HepG2 (cell line): ENCODE data around the gene NCBP3. TPM values are rescaled to one million over a fixed set of nuclear protein-coding genes. Genes with fewer than 3 reads are reported as not detected.

Experiments
- BRD4 ChIP-seq: sonication (generic); formaldehyde crosslinking; IDR thresholded peaks from 2 replicates; pipeline ENCODE4 v1.4.0; 2020; ENCODE audit warnings: missing genetic modification reagents
- CREB1 ChIP-seq, 2 experiments: fragments of 450-650 bp in 1 of 2; IDR thresholded peaks; 2 replicates each; pipeline ENCODE4 v1.6.1; 2016 to 2017; ENCODE audit warnings: control low read depth in 1 of 2, mild to moderate bottlenecking in 1 of 2, missing compliant biosample characterization in 1 of 2, missing genetic modification characterization in 1 of 2
- FOSL1 ChIP-seq: sonication (generic); formaldehyde crosslinking; IDR thresholded peaks from 2 replicates; pipeline ENCODE4 v1.9.0; 2021; ENCODE audit warnings: missing genetic modification reagents, borderline replicate concordance
- HBP1 ChIP-seq: IDR thresholded peaks from 2 replicates; pipeline ENCODE4 v1.6.1; 2016; ENCODE audit warnings: low read depth, control low read depth
- HOXA3 ChIP-seq: sonication (generic); formaldehyde crosslinking; IDR thresholded peaks from 2 replicates; pipeline ENCODE4 v1.5.0; 2020; ENCODE audit warnings: missing genetic modification reagents
- KDM2A ChIP-seq: sonication (generic); formaldehyde crosslinking; IDR thresholded peaks from 2 replicates; pipeline ENCODE4 v1.4.0; 2020; ENCODE audit warnings: low read depth, missing genetic modification reagents, borderline replicate concordance
- KDM5A ChIP-seq: fragments of 200-600 bp; sonication (generic); IDR thresholded peaks from 2 replicates; pipeline ENCODE4 v1.7.0; 2018; ENCODE audit warnings: antibody characterized with exemption, mild to moderate bottlenecking, low read length, borderline replicate concordance
- KLF16 ChIP-seq, 2 experiments: sonication (generic) in 1 of 2; formaldehyde crosslinking in 1 of 2; IDR thresholded peaks; 2 replicates each; pipeline versions ENCODE4 v1.6.1 to v1.8.0; 2016 to 2023; ENCODE audit warnings: missing genetic modification reagents in 2 of 2, missing compliant biosample characterization in 1 of 2
- NFYC ChIP-seq: IDR thresholded peaks from 2 replicates; pipeline ENCODE4 v1.6.1; 2016; ENCODE audit warnings: missing genetic modification reagents, missing compliant biosample characterization
- NONO ChIP-seq, 2 experiments: fragments of 450-650 bp in 1 of 2; sonication (generic) in 1 of 2; formaldehyde crosslinking in 1 of 2; IDR thresholded peaks in 1 of 2; conservative IDR thresholded peaks in 1 of 2; 2 replicates each; pipeline versions ENCODE4 v1.6.1 to v1.8.0; 2017 to 2022; ENCODE audit warnings: mild to moderate bottlenecking in 1 of 2, missing genetic modification reagents in 1 of 2, moderate library complexity in 1 of 2
- PITX1 ChIP-seq: sonication (generic); formaldehyde crosslinking; IDR thresholded peaks from 2 replicates; pipeline ENCODE4 v1.5.1; 2020; ENCODE audit warnings: mild to moderate bottlenecking, missing genetic modification reagents
- POLR2AphosphoS5 ChIP-seq: IDR thresholded peaks from 2 replicates; pipeline ENCODE4 v1.6.1; 2012; ENCODE audit warnings: low read depth, low read length
- RARA ChIP-seq: IDR thresholded peaks from 2 replicates; pipeline ENCODE4 v1.6.1; 2016; ENCODE audit warnings: missing genetic modification reagents, missing compliant biosample characterization
- SALL1 ChIP-seq: sonication (generic); formaldehyde crosslinking; IDR thresholded peaks from 2 replicates; pipeline ENCODE4 v1.8.0; 2022; ENCODE audit warnings: mild to moderate bottlenecking, missing genetic modification reagents
- TARDBP ChIP-seq: sonication (generic); formaldehyde crosslinking; IDR thresholded peaks from 2 replicates; pipeline ENCODE4 v1.8.0; 2022; ENCODE audit warnings: mild to moderate bottlenecking, missing genetic modification reagents
- ZBTB34 ChIP-seq: sonication (generic); formaldehyde crosslinking; IDR thresholded peaks from 2 replicates; pipeline ENCODE4 v1.8.0; 2022; ENCODE audit warnings: mild to moderate bottlenecking, missing genetic modification reagents
- ZBTB38 ChIP-seq: sonication (generic); formaldehyde crosslinking; IDR thresholded peaks from 2 replicates; pipeline ENCODE4 v1.5.1; 2020; ENCODE audit warnings: mild to moderate bottlenecking, missing genetic modification reagents
- ZFP41 ChIP-seq: sonication (generic); formaldehyde crosslinking; IDR thresholded peaks from 2 replicates; pipeline ENCODE4 v1.4.0; 2020; ENCODE audit warnings: mild to moderate bottlenecking, missing genetic modification reagents, borderline replicate concordance
- ZFX ChIP-seq: sonication (generic); formaldehyde crosslinking; IDR thresholded peaks from 2 replicates; pipeline ENCODE4 v1.4.0; 2020; ENCODE audit warnings: mild to moderate bottlenecking, low read depth, missing genetic modification reagents, moderate library complexity
- ZFY ChIP-seq: sonication (generic); formaldehyde crosslinking; IDR thresholded peaks from 2 replicates; pipeline ENCODE4 v1.4.0; 2020; ENCODE audit warnings: missing genetic modification reagents
- ZNF556 ChIP-seq: sonication (generic); formaldehyde crosslinking; IDR thresholded peaks from 2 replicates; pipeline ENCODE4 v1.4.0; 2020; ENCODE audit warnings: mild to moderate bottlenecking, missing genetic modification reagents, borderline replicate concordance
- ZNF574 ChIP-seq: sonication (generic); formaldehyde crosslinking; IDR thresholded peaks from 2 replicates; pipeline ENCODE4 v1.4.0; 2020; ENCODE audit warnings: missing genetic modification reagents
- ZNF619 ChIP-seq: sonication (generic); formaldehyde crosslinking; IDR thresholded peaks from 2 replicates; pipeline ENCODE4 v1.4.0; 2020; ENCODE audit warnings: mild to moderate bottlenecking, missing genetic modification reagents
- ZNF749 ChIP-seq: sonication (generic); formaldehyde crosslinking; IDR thresholded peaks from 2 replicates; pipeline ENCODE4 v1.8.0; 2022; ENCODE audit warnings: mild to moderate bottlenecking, missing genetic modification reagents, moderate library complexity, borderline replicate concordance
- polyA plus RNA-seq, 8 experiments: library from polyadenylated mRNA; depleted of rRNA in 3 of 8; stranded (reverse) in 7 of 8; unstranded in 1 of 8; fragments of >200 nt; fragmentation: Illumina TruSeq in 4 of 8; extraction: Trizol in 4 of 8; gene quantifications; 2 replicates each; pipeline versions ENCODE4 v1.2.1 to v1.2.3, GENCODE V29; 2011 to 2016; ENCODE audit warnings: low read depth in 4 of 8, missing spikeins in 1 of 8, mixed read lengths in 1 of 8; ENCODE audit not compliant: insufficient read depth in 1 of 8
- total RNA-seq, 5 experiments: library from RNA; depleted of rRNA; stranded (reverse); fragments of >200 nt; fragmentation: Illumina TruSeq; extraction: Trizol; gene quantifications; 2 replicates each; pipeline ENCODE4 v1.2.3, GENCODE V29; 2016; ENCODE audit warnings: low read depth in 1 of 5

Gene NCBP3
- total and polyA plus RNA-seq, 2 of the 13 experiments (the other 11 are each of a cell fraction or from before 2014, with no cell fraction given), result 19.5 to 24.8 TPM

- TF ChIP-seq ZFP41 (CRISPR knock-in tag), result 0 out of 2 replicates have a peak, but pooled peaks have one; percentile 30
- peak; percentile 55 for TF ChIP-seq KDM2A (CRISPR knock-in tag)
- no peak for TF ChIP-seq ZNF749 (CRISPR knock-in tag)
- TF ChIP-seq HBP1 (CRISPR knock-in tag), result peak; percentile 56; the same call in 1 of the 2 replicates
- TF ChIP-seq TARDBP, result peak; percentile 54; the same call in 1 of the 2 replicates
- 0 out of 2 replicates have a peak, but pooled peaks have one; percentile 37 for TF ChIP-seq BRD4 (CRISPR knock-in tag)
- no peak for TF ChIP-seq FOSL1 (CRISPR knock-in tag)
- no peak for TF ChIP-seq ZBTB38 (CRISPR knock-in tag)
- peak; percentile 21; the same call in 1 of the 2 replicates for TF ChIP-seq POLR2AphosphoS5
- peak; percentile 58 for TF ChIP-seq SALL1 (CRISPR knock-in tag)
- TF ChIP-seq NFYC (CRISPR knock-in tag), result peak; percentile 74
- peak; percentile 46; the same call in 1 of the 2 replicates for TF ChIP-seq RARA
- TF ChIP-seq ZFY, result peak; percentile 94
- peak; percentile 53; the same call in 1 of the 2 replicates for TF ChIP-seq PITX1 (CRISPR knock-in tag)
- TF ChIP-seq KDM5A, result no peak
- TF ChIP-seq ZBTB34 (CRISPR knock-in tag), result 0 out of 2 replicates have a peak, but pooled peaks have one; percentile 72
- TF ChIP-seq HOXA3, result 0 out of 2 replicates have a peak, but pooled peaks have one; percentile 47
- peak; percentile 58 for TF ChIP-seq ZNF574 (CRISPR knock-in tag)
- TF ChIP-seq ZFX (CRISPR knock-in tag), result peak; percentile 97
- peak in 1 of 2 experiments; percentile 34; a peak in 1 of 4 replicates for TF ChIP-seq KLF16 (CRISPR knock-in tag; IDR thresholded peaks at IDR 0.05)
- peak; percentile 31; the same call in 1 of the 2 replicates for TF ChIP-seq ZNF619 (CRISPR knock-in tag)
- TF ChIP-seq CREB1 (IDR thresholded peaks at IDR 0.05), result no peak
- no peak for TF ChIP-seq CREB1 (CRISPR knock-in tag; IDR thresholded peaks at IDR 0.05)
- TF ChIP-seq ZNF556 (CRISPR knock-in tag), result 0 out of 2 replicates have a peak, but pooled peaks have one; percentile 64
- TF ChIP-seq NONO (IDR thresholded peaks at IDR 0.05), result no peak
- TF ChIP-seq NONO (CRISPR knock-in tag; conservative IDR thresholded peaks at IDR 0.05), result peak; percentile 79
Observed at GRCh38 chr17:3893003-3893719, 47.1 kb upstream of the NCBP3 start, which contains the start of gene CAMKK1 (continued).
